H9 (cell line): ENCODE measurements around the gene GSX2. TPM values are rescaled to one million over a fixed set of nuclear protein-coding genes. Genes with fewer than 3 reads are reported as not detected.

Experiments
- DNase-seq: peaks from one replicate; pipeline ENCODE4 v3.0.0-alpha.2; 2017
- H2AFZ ChIP-seq: one replicate; pipeline ENCODE4 v1.6.1; 2013; ENCODE audit warnings: mild to moderate bottlenecking, low read length, control low read depth, moderate library complexity
- H2AK5ac ChIP-seq: 2 replicates; pipeline ENCODE4 v1.6.1; 2013; ENCODE audit warnings: low read length, control low read depth, mixed read lengths; ENCODE audit not compliant: insufficient read length
- H2BK120ac ChIP-seq: one replicate; pipeline ENCODE4 v1.6.1; 2013; ENCODE audit warnings: low read depth, mild to moderate bottlenecking, low read length, control low read depth, inconsistent platforms; ENCODE audit not compliant: poor library complexity, severe bottlenecking
- H2BK12ac ChIP-seq: 2 replicates; pipeline ENCODE4 v1.6.1; 2013; ENCODE audit warnings: low read length, control low read depth, mixed read lengths, low read depth; ENCODE audit not compliant: insufficient read length
- H2BK15ac ChIP-seq: 2 replicates; pipeline ENCODE4 v1.6.1; 2013; ENCODE audit warnings: low read depth, low read length, control low read depth
- H2BK20ac ChIP-seq: one replicate; pipeline ENCODE4 v1.6.1; 2013; ENCODE audit warnings: low read depth, mild to moderate bottlenecking, low read length, control low read depth, inconsistent platforms; ENCODE audit not compliant: poor library complexity, severe bottlenecking
- H2BK5ac ChIP-seq: 2 replicates; pipeline ENCODE4 v1.6.1; 2013; ENCODE audit warnings: low read length, control low read depth, mixed read lengths; ENCODE audit not compliant: insufficient read length
- H3K14ac ChIP-seq: 2 replicates; pipeline ENCODE4 v1.6.1; 2013; ENCODE audit warnings: low read length, control low read depth; ENCODE audit not compliant: insufficient read depth
- H3K18ac ChIP-seq: 2 replicates; pipeline ENCODE4 v1.6.1; 2013; ENCODE audit warnings: low read depth, mild to moderate bottlenecking, mixed read lengths, low read length, control low read depth; ENCODE audit not compliant: insufficient read length
- H3K23ac ChIP-seq: 2 replicates; pipeline ENCODE4 v1.6.1; 2013; ENCODE audit warnings: low read length, control low read depth, mixed read lengths, low read depth; ENCODE audit not compliant: insufficient read length
- H3K23me2 ChIP-seq: 2 replicates; pipeline ENCODE4 v1.6.1; 2013; ENCODE audit warnings: low read depth, mild to moderate bottlenecking, mixed read lengths, low read length, control low read depth; ENCODE audit not compliant: insufficient read length, poor library complexity, severe bottlenecking
- H3K27ac ChIP-seq: 2 replicates; pipeline ENCODE4 v1.5.1; 2013; ENCODE audit warnings: low read length, control low read depth, mixed read lengths, low read depth; ENCODE audit not compliant: insufficient read length
- H3K27me3 ChIP-seq: 2 replicates; pipeline ENCODE4 v1.6.1; 2013; ENCODE audit warnings: low read length, control low read depth, inconsistent platforms; ENCODE audit not compliant: insufficient read depth
- H3K4ac ChIP-seq: 2 replicates; pipeline ENCODE4 v1.6.1; 2013; ENCODE audit warnings: low read depth, mild to moderate bottlenecking, control low read depth, inconsistent platforms, low read length, moderate library complexity
- H3K4me1 ChIP-seq: 2 replicates; pipeline ENCODE4 v1.6.1; 2013; ENCODE audit warnings: low read length, control low read depth, inconsistent platforms; ENCODE audit not compliant: insufficient read depth
- H3K4me2 ChIP-seq: 2 replicates; pipeline ENCODE4 v1.6.1; 2013; ENCODE audit warnings: low read length, control low read depth, mixed read lengths; ENCODE audit not compliant: insufficient read length, insufficient read depth
- H3K56ac ChIP-seq: 2 replicates; pipeline ENCODE4 v1.6.1; 2013; ENCODE audit warnings: low read depth, mild to moderate bottlenecking, mixed read lengths, low read length, control low read depth; ENCODE audit not compliant: insufficient read length
- H3K79me1 ChIP-seq: 2 replicates; pipeline ENCODE4 v1.6.1; 2013; ENCODE audit warnings: low read depth, mild to moderate bottlenecking, moderate library complexity, low read length, control low read depth, inconsistent platforms; ENCODE audit not compliant: insufficient read depth, poor library complexity, severe bottlenecking
- H3K79me2 ChIP-seq: 2 replicates; pipeline ENCODE4 v1.6.1; 2013; ENCODE audit warnings: low read length, control low read depth, inconsistent platforms; ENCODE audit not compliant: insufficient read depth
- H3K9ac ChIP-seq: 2 replicates; pipeline ENCODE4 v1.6.1; 2013; ENCODE audit warnings: low read length, control low read depth, mixed read lengths; ENCODE audit not compliant: insufficient read length; ENCODE audit errors: extremely low read depth
- H3K9me3 ChIP-seq: one replicate; pipeline ENCODE4 v1.6.1; 2013; ENCODE audit warnings: low read depth, low read length, inconsistent platforms; ENCODE audit not compliant: control insufficient read depth
- H3T11ph ChIP-seq: one replicate; pipeline ENCODE4 v1.6.1; 2013; ENCODE audit warnings: mild to moderate bottlenecking, low read length, control low read depth, inconsistent platforms
- H4K20me1 ChIP-seq: one replicate; pipeline ENCODE4 v1.6.1; 2013; ENCODE audit not compliant: control insufficient read depth, insufficient read length, insufficient read depth
- H4K5ac ChIP-seq: 2 replicates; pipeline ENCODE4 v1.6.1; 2013; ENCODE audit warnings: low read depth, mild to moderate bottlenecking, mixed read lengths, low read length, control low read depth; ENCODE audit not compliant: insufficient read length
- H4K8ac ChIP-seq: replicated peaks from 2 replicates; pipeline ENCODE4 v1.6.1; 2013; ENCODE audit warnings: low read length, control low read depth, mixed read lengths, low read depth; ENCODE audit not compliant: insufficient read length
- H4K91ac ChIP-seq: 2 replicates; pipeline ENCODE4 v1.6.1; 2013; ENCODE audit warnings: low read depth, mild to moderate bottlenecking, moderate library complexity, mixed read lengths, low read length, control low read depth; ENCODE audit not compliant: insufficient read length
- H3K27ac Mint-ChIP-seq, 3 experiments: 2 replicates in 2 of 3; 3 replicates in 1 of 3; pipeline ENCODE4 v1.8.0; 2020 to 2021; ENCODE audit warnings: mixed read lengths in 3 of 3, mild to moderate bottlenecking in 1 of 3, moderate library complexity in 1 of 3
- H3K27me3 Mint-ChIP-seq: 2 replicates; pipeline ENCODE4 v1.8.0; 2021; ENCODE audit warnings: low read depth, mild to moderate bottlenecking, moderate library complexity, mixed read lengths
- H3K36me3 Mint-ChIP-seq, 3 experiments: 2 replicates in 2 of 3; 3 replicates in 1 of 3; pipeline ENCODE4 v1.8.0; 2020 to 2021; ENCODE audit warnings: low read depth in 3 of 3, mixed read lengths in 3 of 3; ENCODE audit not compliant: insufficient read depth in 1 of 3
- H3K4me1 Mint-ChIP-seq, 2 experiments: 2 replicates each; pipeline ENCODE4 v1.8.0; 2020; ENCODE audit warnings: mixed read lengths in 2 of 2
- H3K4me3 Mint-ChIP-seq, 2 experiments: 2 replicates in 1 of 2; 3 replicates in 1 of 2; pipeline ENCODE4 v1.8.0; 2020 to 2021; ENCODE audit warnings: mild to moderate bottlenecking in 2 of 2, mixed read lengths in 2 of 2, moderate library complexity in 1 of 2
- H3K9me3 Mint-ChIP-seq, 2 experiments: 2 replicates in 1 of 2; 3 replicates in 1 of 2; pipeline ENCODE4 v1.8.0; 2020; ENCODE audit warnings: mild to moderate bottlenecking in 2 of 2, mixed read lengths in 2 of 2, moderate library complexity in 1 of 2
- WGBS: extraction: QIAGEN DNeasy Blood & Tissue Kit; methylation state at CpG from one replicate; pipeline ENCODE4 v1.1.7; 2013; ENCODE audit warnings: missing lambda C conversion rate, low lambda C conversion rate, mixed read lengths; ENCODE audit not compliant: insufficient read length; ENCODE audit errors: extremely low coverage; 5-methylcytosine and 5-hydroxymethylcytosine counted together
- total RNA-seq: library from RNA; stranded (reverse); gene quantifications from 2 replicates; pipeline ENCODE4 v1.2.1, GENCODE V29; 2021
- TF ChIP-seq, protein P1 (sequence below): fragments of 200-600 bp; sonication (generic); conservative IDR thresholded peaks from 3 replicates; pipeline ENCODE4 v1.8.0; 2021; ENCODE audit warnings: antibody characterized with exemption, mild to moderate bottlenecking

Gene GSX2
- total RNA-seq, 1 experiment from 2014 or later = not detected

GRCh38 chr4:54099287-54099747, 646 bp upstream of the GSX2 start:
- Mint-ChIP-seq H3K27ac (no peak overlapping the region; a peak in 1 of 7 replicates), H3K9me3 (peaks cover 0 to 6% of the 10 kb centered on the region in 2 experiments; a peak in 1 of 5 replicates), H3K4me1 (peaks cover 60 to 85% of the 10 kb centered on the region in 2 experiments), H3K4me3 (peak overlapping the region; percentile 40 to 78), H3K27me3 (peaks cover 100% of the 10 kb centered on the region), H3K36me3 (no peaks in the 10 kb centered on the region)
- Histone ChIP-seq H2AK5ac (no peak overlapping the region), H3K9me3 (no peaks in the 10 kb centered on the region), H2BK15ac (no peak overlapping the region), H3K23me2 (peaks cover 29% of the 10 kb centered on the region), H3K4me2 (peak overlapping the region; percentile 85), H3K79me1 (no peaks in the 10 kb centered on the region), H4K91ac (no peak overlapping the region), H3K4ac (no peak overlapping the region), H3K18ac (no peak overlapping the region), H4K20me1 (no peaks in the 10 kb centered on the region), H3K27ac (no peak overlapping the region), H3K23ac (no peak overlapping the region), H3K79me2 (no peaks in the 10 kb centered on the region), H2BK120ac (no peak overlapping the region), H3K4me1 (peaks cover 10% of the 10 kb centered on the region), H3K56ac (no peak overlapping the region), H3T11ph (no peak overlapping the region), H2BK5ac (no peak overlapping the region), H3K9ac (no peak overlapping the region), H4K5ac (no peak overlapping the region), H4K8ac (no peak overlapping the region), H2AFZ (no peak overlapping the region), H2BK20ac (no peak overlapping the region), H2BK12ac (no peak overlapping the region), H3K27me3 (peaks cover 93% of the 10 kb centered on the region), H3K14ac (no peak overlapping the region; the same call in 1 of the 2 replicates)
- TF ChIP-seq, protein P1, sequence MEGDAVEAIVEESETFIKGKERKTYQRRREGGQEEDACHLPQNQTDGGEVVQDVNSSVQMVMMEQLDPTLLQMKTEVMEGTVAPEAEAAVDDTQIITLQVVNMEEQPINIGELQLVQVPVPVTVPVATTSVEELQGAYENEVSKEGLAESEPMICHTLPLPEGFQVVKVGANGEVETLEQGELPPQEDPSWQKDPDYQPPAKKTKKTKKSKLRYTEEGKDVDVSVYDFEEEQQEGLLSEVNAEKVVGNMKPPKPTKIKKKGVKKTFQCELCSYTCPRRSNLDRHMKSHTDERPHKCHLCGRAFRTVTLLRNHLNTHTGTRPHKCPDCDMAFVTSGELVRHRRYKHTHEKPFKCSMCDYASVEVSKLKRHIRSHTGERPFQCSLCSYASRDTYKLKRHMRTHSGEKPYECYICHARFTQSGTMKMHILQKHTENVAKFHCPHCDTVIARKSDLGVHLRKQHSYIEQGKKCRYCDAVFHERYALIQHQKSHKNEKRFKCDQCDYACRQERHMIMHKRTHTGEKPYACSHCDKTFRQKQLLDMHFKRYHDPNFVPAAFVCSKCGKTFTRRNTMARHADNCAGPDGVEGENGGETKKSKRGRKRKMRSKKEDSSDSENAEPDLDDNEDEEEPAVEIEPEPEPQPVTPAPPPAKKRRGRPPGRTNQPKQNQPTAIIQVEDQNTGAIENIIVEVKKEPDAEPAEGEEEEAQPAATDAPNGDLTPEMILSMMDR = no peak
- DNase-seq = peak; percentile 57
- no CpG with 5 or more reads among the region's 17 CpGs for WGBS
